Naive B cell (primary cell): ENCODE measurements around the gene PRPF38A. TPM values are rescaled to one million over a fixed set of nuclear protein-coding genes. Genes with fewer than 3 reads are reported as not detected.

Experiments used
- ATAC-seq, 2 donors: fragments of 150-1000 bp; cut with Tn5 transposase; 2 replicates each; pipeline ENCODE4 v1.10.0; 2021; ENCODE audit warnings: low read depth in 2 of 2, mild to moderate bottlenecking in 2 of 2, moderate library complexity in 2 of 2
- DNase-seq: peaks from one replicate; pipeline ENCODE4 v3.0.0; 2022
- H3K27ac Mint-ChIP-seq, 6 donors: one replicate each; pipeline ENCODE4 v1.8.0; 2020 to 2022; ENCODE audit warnings: mild to moderate bottlenecking in 6 of 6, mixed read lengths in 6 of 6, moderate library complexity in 5 of 6, inconsistent platforms in 2 of 6
- H3K27me3 Mint-ChIP-seq, 3 donors: one replicate each; pipeline ENCODE4 v1.8.0; 2021 to 2022; ENCODE audit warnings: mixed read lengths in 3 of 3, mild to moderate bottlenecking in 1 of 3
- H3K36me3 Mint-ChIP-seq, 2 donors: one replicate each; pipeline ENCODE4 v1.8.0; 2020 to 2022; ENCODE audit warnings: mixed read lengths in 2 of 2, inconsistent platforms in 1 of 2, mild to moderate bottlenecking in 1 of 2
- H3K4me1 Mint-ChIP-seq, 3 donors: one replicate each; pipeline ENCODE4 v1.8.0; 2020 to 2022; ENCODE audit warnings: mixed read lengths in 3 of 3, inconsistent platforms in 1 of 3, mild to moderate bottlenecking in 1 of 3, moderate library complexity in 1 of 3
- H3K4me3 Mint-ChIP-seq, 8 donors: one replicate each; pipeline ENCODE4 v1.8.0; 2020 to 2022; ENCODE audit warnings: mild to moderate bottlenecking in 8 of 8, mixed read lengths in 8 of 8, moderate library complexity in 8 of 8, inconsistent platforms in 2 of 8
- H3K9me3 Mint-ChIP-seq, 7 donors: one replicate each; pipeline ENCODE4 v1.8.0; 2020 to 2022; ENCODE audit warnings: mixed read lengths in 7 of 7, mild to moderate bottlenecking in 5 of 7, inconsistent platforms in 2 of 7, moderate library complexity in 1 of 7
- polyA plus RNA-seq, 6 donors: library from polyadenylated mRNA; unstranded; fragments of 300-500 nt; fragmentation: Illumina TruSeq; gene quantifications; one replicate each; pipeline ENCODE4 v1.2.3, GENCODE V29; 2021; ENCODE audit warnings: low read depth in 6 of 6

The PRPF38A gene
- 10 to 100 TPM; 22.3 to 39.5 (median 31.2) TPM for polyA plus RNA-seq

- ATAC-seq (peak; percentile 92 to 95), DNase-seq (peak; percentile 94)
- H3K27me3 Mint-ChIP-seq: no peaks in the 10 kb centered on the region
- peaks cover 23 to 44% (median 41%) of the 10 kb centered on the region in 3 donors for H3K4me1 Mint-ChIP-seq
- peak within 1 kb of the TSS; percentile 97 to 100 (median 98) for H3K4me3 Mint-ChIP-seq
- peaks cover 8 to 10% of the 10 kb centered on the region in 2 donors for H3K36me3 Mint-ChIP-seq
- H3K9me3 Mint-ChIP-seq: no peaks in the 10 kb centered on the region
- peak within 1 kb of the TSS; percentile 94 to 99 (median 98) for H3K27ac Mint-ChIP-seq
These were observed at the start of gene PRPF38A, which contains the start of gene ORC1 for GRCh38 chr1:52404116-52404974. PRPF38A (plus strand) TSS chr1:52404602; CDS start chr1:52404750, 148 bp downstream. ORC1 (minus strand) TSS chr1:52404423; CDS start chr1:52402223, 2,200 bp downstream.

- ATAC-seq: no peak
- no peak for DNase-seq
- Mint-ChIP-seq H3K27me3 (no peaks in the 10 kb centered on the region), H3K4me1 (peaks cover 0 to 11% (median 0%) of the 10 kb centered on the region in 3 donors), H3K9me3 (no peaks in the 10 kb centered on the region), H3K4me3 (peak overlapping the region in 2 of 8 donors; percentile 3 to 77), H3K36me3 (peaks cover 11 to 46% of the 10 kb centered on the region in 2 donors), H3K27ac (no peak overlapping the region)
These were observed 49.0 kb upstream of the PRPF38A start for GRCh38 chr1:52355436-52355835.

- no peaks in the 10 kb centered on the region for H3K27me3 Mint-ChIP-seq
- H3K36me3 Mint-ChIP-seq: peaks cover 11 to 47% of the 10 kb centered on the region in 2 donors
- no peak overlapping the region for H3K27ac Mint-ChIP-seq
- H3K9me3 Mint-ChIP-seq: no peaks in the 10 kb centered on the region
- DNase-seq (no peak), ATAC-seq (no peak)
- peak overlapping the region in 1 of 8 donors; percentile 3 for H3K4me3 Mint-ChIP-seq
- H3K4me1 Mint-ChIP-seq: peaks cover 0 to 11% (median 0%) of the 10 kb centered on the region in 3 donors
These were observed 48.4 kb upstream of the PRPF38A start for GRCh38 chr1:52355847-52356505.

GRCh38 chr1:52356818-52357355 is 47.5 kb upstream of the PRPF38A start:
- peaks cover 15 to 57% of the 10 kb centered on the region in 2 donors for H3K36me3 Mint-ChIP-seq
- no peaks in the 10 kb centered on the region for H3K9me3 Mint-ChIP-seq
- peak overlapping the region in 2 of 6 donors; percentile 12 to 39 for H3K27ac Mint-ChIP-seq
- H3K4me1 Mint-ChIP-seq: peaks cover 6 to 15% (median 7%) of the 10 kb centered on the region in 3 donors
- DNase-seq (no peak), ATAC-seq (no peak)
- no peaks in the 10 kb centered on the region for H3K27me3 Mint-ChIP-seq
- no peak overlapping the region for H3K4me3 Mint-ChIP-seq

GRCh38 chr1:52357397-52357796 is 47.0 kb upstream of the PRPF38A start:
- Mint-ChIP-seq H3K4me3 (no peak overlapping the region), H3K27me3 (no peaks in the 10 kb centered on the region), H3K9me3 (no peaks in the 10 kb centered on the region), H3K4me1 (peaks cover 7 to 15% (median 7%) of the 10 kb centered on the region in 3 donors), H3K36me3 (peaks cover 16 to 57% of the 10 kb centered on the region in 2 donors), H3K27ac (peak overlapping the region in 2 of 6 donors; percentile 12 to 39)
- ATAC-seq: no peak
- DNase-seq: no peak

GRCh38 chr1:52358851-52359497 is 45.4 kb upstream of the PRPF38A start:
- no peaks in the 10 kb centered on the region for H3K27me3 Mint-ChIP-seq
- H3K36me3 Mint-ChIP-seq: peaks cover 16 to 44% of the 10 kb centered on the region in 2 donors
- peaks cover 10 to 12% (median 10%) of the 10 kb centered on the region in 3 donors for H3K4me1 Mint-ChIP-seq
- peak overlapping the region in 2 of 6 donors; percentile 22 to 44 for H3K27ac Mint-ChIP-seq
- H3K4me3 Mint-ChIP-seq: peak overlapping the region in 1 of 8 donors; percentile 19
- H3K9me3 Mint-ChIP-seq: no peaks in the 10 kb centered on the region
- no peak for ATAC-seq
- DNase-seq: no peak

GRCh38 chr1:52359676-52360594 is 44.5 kb upstream of the PRPF38A start:
- H3K9me3 Mint-ChIP-seq: no peaks in the 10 kb centered on the region
- H3K27ac Mint-ChIP-seq: no peak overlapping the region
- H3K27me3 Mint-ChIP-seq: no peaks in the 10 kb centered on the region
- no peak for ATAC-seq
- peaks cover 15 to 19% (median 18%) of the 10 kb centered on the region in 3 donors for H3K4me1 Mint-ChIP-seq
- peaks cover 16 to 35% of the 10 kb centered on the region in 2 donors for H3K36me3 Mint-ChIP-seq
- no peak overlapping the region for H3K4me3 Mint-ChIP-seq
- no peak for DNase-seq

- H3K27me3 Mint-ChIP-seq: no peaks in the 10 kb centered on the region
- H3K27ac Mint-ChIP-seq: no peak overlapping the region
- H3K36me3 Mint-ChIP-seq: peaks cover 16 to 29% of the 10 kb centered on the region in 2 donors
- H3K4me1 Mint-ChIP-seq: peaks cover 18 to 26% (median 24%) of the 10 kb centered on the region in 3 donors
- DNase-seq (no peak), ATAC-seq (no peak)
- H3K4me3 Mint-ChIP-seq: no peak overlapping the region
- no peaks in the 10 kb centered on the region for H3K9me3 Mint-ChIP-seq
These were observed 43.8 kb upstream of the PRPF38A start for GRCh38 chr1:52360595-52360968.

GRCh38 chr1:52364235-52364839 is 40.1 kb upstream of the PRPF38A start:
- Mint-ChIP-seq H3K4me1 (peaks cover 21 to 37% (median 31%) of the 10 kb centered on the region in 3 donors), H3K36me3 (peaks cover 5 to 12% of the 10 kb centered on the region in 2 donors), H3K9me3 (no peaks in the 10 kb centered on the region), H3K4me3 (peak overlapping the region; percentile 29 to 96 (median 86)), H3K27ac (peak overlapping the region in 2 of 6 donors; percentile 0 to 61), H3K27me3 (peaks cover 0 to 5% (median 0%) of the 10 kb centered on the region in 3 donors)
- ATAC-seq (no peak), DNase-seq (no peak)

GRCh38 chr1:52365071-52365745 is 39.2 kb upstream of the PRPF38A start:
- ATAC-seq (no peak), DNase-seq (no peak)
- Mint-ChIP-seq H3K36me3 (peaks cover 5 to 12% of the 10 kb centered on the region in 2 donors), H3K27me3 (peaks cover 0 to 5% (median 0%) of the 10 kb centered on the region in 3 donors), H3K9me3 (no peaks in the 10 kb centered on the region), H3K4me1 (peaks cover 21 to 37% (median 31%) of the 10 kb centered on the region in 3 donors), H3K27ac (peak overlapping the region; percentile 45 to 97 (median 90)), H3K4me3 (peak overlapping the region; percentile 85 to 96 (median 92))

- Mint-ChIP-seq H3K36me3 (peaks cover 5 to 11% of the 10 kb centered on the region in 2 donors), H3K27ac (peak within 1 kb of the TSS; percentile 45 to 97 (median 90)), H3K9me3 (no peaks in the 10 kb centered on the region), H3K4me1 (peaks cover 21 to 37% (median 31%) of the 10 kb centered on the region in 3 donors), H3K27me3 (peaks cover 0 to 5% (median 0%) of the 10 kb centered on the region in 3 donors), H3K4me3 (peak within 1 kb of the TSS; percentile 85 to 96 (median 92))
- DNase-seq (peak; percentile 100), ATAC-seq (peak; percentile 86 to 89)
These were observed 38.5 kb upstream of the PRPF38A start, which contains the start of gene CC2D1B for GRCh38 chr1:52365746-52366516. CC2D1B (minus strand) TSS chr1:52366205; CDS start chr1:52364620, 1,585 bp downstream.
